GM21367 (cell line): Measurements from ENCODE around the gene MUC3A.
A peak's percentile ranks its signal among the peaks of the same experiment; 100 is the strongest.

Experiments
- ATAC-seq: cut with Tn5 transposase; IDR thresholded peaks from one replicate; pipeline ENCODE4 v1.9.1; 2021; ENCODE audit not compliant: unreplicated experiment

Gene MUC3A

GRCh38 chr7:100943693-100944092, 5.6 kb upstream of the MUC3A start:
- no peak for ATAC-seq

DNA sequence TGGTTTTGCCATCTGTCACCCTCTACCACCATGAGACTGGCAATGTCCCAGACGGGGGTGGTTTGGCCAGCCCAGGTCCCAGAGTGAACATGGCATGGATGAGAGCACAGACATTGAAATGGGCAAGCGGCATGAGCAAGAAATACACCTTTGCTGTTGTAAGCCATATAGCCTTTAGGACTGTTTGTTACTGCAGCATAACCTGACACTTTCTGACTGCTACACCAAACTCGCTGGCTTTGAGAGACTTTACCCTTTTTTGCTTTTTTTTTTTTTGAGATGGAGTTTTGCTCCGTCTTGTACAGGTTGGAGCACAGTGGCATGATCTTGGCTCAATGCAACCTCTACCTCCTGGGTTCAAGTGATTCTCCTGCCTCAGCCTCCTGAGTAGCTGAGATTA, 5.2 kb upstream of the MUC3A start:
- ATAC-seq = no peak

- ATAC-seq = no peak
These were observed 3.2 kb upstream of the MUC3A start for GRCh38 chr7:100946111-100946510.

DNA sequence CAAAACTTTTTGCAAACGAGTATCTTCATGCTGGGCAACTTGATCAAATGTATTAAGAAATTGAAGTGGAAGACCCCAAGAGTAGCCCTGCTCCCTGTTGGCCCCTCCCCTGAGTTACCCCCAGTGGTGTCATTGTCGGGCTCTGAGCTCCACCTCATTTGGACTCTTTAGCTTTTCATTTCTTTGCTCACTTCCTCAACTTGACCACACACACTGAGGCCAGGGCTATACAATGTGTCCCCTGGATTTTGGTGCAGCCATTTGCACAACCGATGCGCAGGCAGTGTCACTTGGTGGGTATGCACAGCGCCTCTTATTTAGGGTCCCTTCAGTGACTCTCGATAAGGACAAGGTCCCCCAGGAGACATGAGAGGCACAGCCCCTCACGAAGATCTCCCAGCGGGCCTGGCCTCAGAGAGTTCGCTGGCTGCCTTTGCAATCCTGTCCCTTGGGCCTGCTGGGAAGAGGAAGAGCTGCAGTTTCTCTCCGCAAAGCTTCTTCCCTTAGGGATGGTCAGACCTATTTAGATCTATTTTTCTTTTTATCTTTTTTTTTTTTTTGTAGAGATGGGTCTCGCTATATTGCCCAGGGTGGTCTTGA, 2.5 kb upstream of the MUC3A start:
- ATAC-seq = no peak

- no peak for ATAC-seq
These were observed 1.5 kb upstream of the MUC3A start for GRCh38 chr7:100947792-100948191.

- no peak for ATAC-seq
These were observed 654 bp downstream of the MUC3A start for GRCh38 chr7:100949933-100950443.

- no peak for ATAC-seq
These were observed 1.8 kb downstream of the MUC3A start for GRCh38 chr7:100951172-100951571.

DNA sequence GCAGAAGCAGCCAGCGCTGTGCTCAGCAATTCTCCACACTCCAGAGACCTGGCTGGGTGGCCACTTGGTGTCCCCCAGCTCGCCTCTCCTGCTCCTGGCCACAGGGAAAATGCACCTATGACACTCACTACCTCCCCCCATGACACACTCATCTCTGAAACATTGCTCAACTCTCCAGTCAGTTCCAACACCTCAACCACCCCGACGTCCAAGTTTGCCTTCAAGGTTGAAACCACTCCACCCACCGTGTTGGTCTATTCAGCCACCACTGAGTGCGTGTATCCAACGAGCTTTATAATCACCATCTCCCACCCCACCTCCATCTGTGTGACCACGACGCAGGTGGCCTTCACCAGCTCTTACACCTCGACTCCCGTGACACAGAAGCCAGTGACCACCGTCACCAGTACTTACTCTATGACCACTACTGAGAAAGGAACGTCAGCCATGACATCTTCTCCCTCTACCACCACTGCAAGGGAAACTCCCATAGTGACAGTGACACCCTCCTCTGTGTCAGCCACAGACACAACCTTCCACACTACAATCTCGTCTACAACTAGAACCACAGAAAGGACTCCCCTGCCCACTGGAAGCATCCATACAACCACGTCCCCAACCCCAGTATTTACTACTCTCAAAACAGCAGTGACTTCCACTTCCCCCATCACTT, 2.7 kb downstream of the MUC3A start:
- no peak for ATAC-seq

DNA sequence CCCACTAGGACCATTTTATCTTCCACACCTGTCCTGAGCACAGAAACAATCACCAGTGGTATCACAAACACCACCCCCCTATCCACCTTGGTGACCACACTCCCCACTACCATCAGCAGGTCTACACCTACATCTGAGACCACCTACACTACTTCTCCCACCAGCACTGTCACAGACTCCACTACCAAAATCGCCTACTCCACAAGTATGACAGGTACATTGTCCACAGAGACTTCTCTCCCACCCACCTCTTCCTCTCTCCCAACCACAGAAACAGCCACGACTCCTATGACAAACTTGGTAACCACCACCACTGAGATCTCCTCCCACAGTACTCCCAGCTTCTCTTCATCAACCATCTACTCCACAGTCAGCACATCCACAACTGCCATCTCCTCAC, 3.3 kb downstream of the MUC3A start:
- ATAC-seq = no peak

DNA sequence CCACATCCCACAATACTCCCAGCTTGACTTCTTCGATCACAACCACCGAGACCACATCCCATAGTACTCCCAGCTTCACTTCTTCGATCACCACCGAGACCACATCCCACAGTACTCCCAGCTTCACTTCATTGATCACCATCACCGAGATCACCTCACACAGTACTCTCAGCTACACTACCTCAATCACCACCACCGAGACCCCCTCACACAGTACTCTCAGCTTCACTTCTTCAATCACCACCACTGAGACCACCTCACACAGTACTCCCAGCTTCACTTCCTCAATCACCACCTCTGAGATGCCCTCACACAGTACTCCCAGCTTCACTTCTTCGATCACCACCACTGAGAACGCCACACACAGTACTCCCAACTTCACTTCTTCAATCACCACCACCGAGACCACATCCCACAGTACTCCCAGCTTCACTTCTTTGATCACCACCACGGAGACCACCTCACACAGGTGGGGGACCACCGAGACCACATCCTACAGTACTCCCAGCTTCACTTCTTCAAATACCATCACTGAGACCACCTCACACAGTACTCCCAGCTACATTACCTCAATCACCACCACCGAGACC, 8.6 kb downstream of the MUC3A start:
- ATAC-seq = no peak

DNA sequence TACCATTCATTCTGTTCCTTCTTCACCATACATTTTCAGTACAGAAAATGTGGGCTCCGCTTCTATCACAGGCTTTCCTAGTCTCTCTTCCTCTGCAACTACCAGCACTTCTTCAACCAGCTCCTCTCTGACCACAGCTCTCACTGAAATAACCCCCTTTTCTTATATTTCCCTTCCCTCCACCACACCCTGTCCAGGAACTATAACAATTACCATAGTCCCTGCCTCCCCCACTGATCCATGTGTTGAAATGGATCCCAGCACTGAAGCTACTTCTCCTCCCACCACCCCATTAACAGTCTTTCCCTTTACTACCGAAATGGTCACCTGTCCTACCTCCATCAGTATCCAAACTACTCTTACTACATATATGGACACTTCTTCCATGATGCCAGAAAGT, 10.6 kb downstream of the MUC3A start:
- ATAC-seq = no peak

- no peak for ATAC-seq
These were observed 13.2 kb downstream of the MUC3A start for GRCh38 chr7:100962537-100962936.

- ATAC-seq = no peak
These were observed 14.1 kb downstream of the MUC3A start for GRCh38 chr7:100963386-100963785.

DNA sequence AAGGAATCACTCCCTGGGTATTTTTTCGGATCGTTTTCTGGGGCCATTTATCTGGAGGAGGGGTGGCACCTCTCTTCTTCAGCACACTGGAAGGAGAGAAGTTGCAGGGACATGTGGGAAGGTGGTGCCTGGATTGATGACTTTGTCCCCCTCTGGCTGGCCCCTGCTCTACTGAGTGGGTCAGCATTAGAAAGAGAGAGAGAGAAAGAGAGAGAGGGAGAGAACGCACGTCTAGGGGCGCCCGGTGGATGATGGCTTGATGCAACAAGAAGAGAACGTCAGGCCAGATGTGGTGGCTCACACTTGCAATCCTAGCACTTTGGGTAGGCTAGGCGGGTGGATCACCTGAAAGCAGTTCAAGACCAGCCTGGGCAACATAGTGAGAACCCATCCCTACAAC, 14.5 kb downstream of the MUC3A start:
- no peak for ATAC-seq

- ATAC-seq = no peak
These were observed 15.3 kb downstream of the MUC3A start for GRCh38 chr7:100964630-100965029.

- ATAC-seq = no peak
These were observed 15.8 kb downstream of the MUC3A start for GRCh38 chr7:100965045-100965722.

DNA sequence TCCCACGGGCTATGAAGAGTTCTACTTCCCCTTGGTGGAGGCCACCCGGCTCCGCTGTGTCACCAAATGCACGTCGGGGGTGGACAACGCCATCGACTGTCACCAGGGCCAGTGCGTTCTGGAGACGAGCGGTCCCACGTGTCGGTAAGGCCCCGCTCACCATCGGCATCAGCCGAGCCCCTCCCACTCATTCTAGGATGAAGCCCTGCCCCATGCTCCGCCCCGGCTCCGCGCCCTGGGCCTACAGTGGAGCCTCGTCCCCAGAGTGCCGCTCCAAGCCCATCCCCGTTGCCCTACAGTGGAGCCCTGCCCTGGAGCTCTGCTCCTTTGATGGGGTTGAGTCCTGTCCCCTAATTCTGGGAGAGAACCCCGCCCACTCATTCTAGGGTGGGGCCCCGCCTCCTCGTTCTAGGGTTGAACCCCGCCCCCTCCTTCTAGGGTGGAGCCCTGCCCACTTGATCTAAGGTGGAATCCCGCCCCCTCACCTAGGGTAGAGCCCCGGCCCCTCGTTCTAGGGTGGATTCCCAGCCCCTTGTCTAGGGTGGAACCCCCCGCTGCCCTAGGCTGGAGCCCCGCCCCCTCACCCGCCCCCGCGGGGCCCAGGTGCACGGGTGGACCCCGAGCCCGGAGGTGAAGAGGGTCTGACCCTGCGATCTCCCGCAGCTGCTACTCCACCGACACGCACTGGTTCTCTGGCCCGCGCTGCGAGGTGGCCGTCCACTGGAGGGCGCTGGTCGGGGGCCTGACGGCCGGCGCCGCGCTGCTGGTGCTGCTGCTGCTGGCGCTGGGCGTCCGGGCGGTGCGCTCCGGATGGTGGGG, 16.6 kb downstream of the MUC3A start:
- ATAC-seq = peak; percentile 50

DNA sequence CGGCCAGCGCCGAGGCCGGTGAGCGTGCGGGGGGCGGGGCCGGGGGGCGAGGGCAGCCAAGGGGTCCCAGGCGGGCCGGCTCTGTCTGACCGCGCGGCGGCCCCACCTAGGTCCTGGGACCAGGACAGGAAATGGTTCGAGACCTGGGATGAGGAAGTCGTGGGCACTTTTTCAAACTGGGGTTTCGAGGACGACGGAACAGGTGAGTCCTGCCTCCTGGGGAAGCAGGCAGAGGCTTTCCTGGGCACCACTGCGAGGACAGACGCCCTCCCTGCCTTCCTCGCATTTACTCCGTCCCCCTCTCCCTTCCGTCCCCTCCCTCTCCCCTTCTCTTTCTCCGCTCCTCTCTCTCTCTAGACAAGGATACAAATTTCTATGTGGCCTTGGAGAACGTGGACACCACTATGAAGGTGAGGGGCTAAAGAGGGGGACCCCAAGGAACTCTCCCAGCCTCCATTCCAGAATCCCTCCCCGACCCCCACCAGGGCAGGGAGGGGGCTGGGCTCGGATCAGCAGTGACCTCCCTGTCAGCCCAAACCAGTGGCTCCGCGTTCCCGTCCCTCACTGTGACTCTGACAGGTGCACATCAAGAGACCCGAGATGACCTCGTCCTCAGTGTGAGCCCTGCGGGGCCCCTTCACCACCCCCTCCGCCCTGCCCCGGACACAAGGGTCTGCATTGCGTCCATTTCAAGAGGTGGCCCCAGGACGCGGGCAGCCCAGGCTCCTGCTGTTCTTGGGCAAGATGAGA, 17.4 kb downstream of the MUC3A start:
- ATAC-seq = no peak

DNA sequence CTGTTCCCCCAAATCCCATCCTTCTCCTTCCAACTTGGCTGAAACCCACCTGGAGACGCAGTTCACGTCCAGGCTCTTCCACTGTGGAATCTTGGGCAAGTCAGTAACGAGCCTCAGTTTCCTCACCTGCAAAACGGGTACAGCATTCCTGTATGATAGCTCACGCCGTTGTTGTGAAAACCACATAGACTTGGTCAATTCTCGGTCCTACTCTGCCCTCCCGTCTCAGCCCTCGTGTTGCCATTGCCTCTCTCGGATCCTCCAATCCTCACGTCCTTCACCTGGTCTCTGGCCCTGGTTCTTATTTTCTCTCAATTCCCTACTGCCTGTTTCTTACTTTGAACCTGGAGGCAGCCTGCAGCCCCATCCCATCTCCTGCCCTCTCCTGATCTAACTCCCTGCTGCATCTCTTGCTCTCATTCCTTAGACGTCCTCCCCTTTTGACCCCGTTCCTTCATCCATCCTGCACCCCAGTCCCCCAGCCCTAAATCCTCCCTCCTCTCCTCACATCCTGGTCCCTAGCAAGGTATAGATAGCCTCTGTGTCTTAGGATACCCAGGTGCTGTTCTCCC, 18.0 kb downstream of the MUC3A start:
- ATAC-seq = no peak

- ATAC-seq = no peak
These were observed 18.7 kb downstream of the MUC3A start for GRCh38 chr7:100968031-100968430.
